G401.6 (cell line): ENCODE results near the gene ABCG2.

Experiments
- FAIRE-seq: peaks from 2 replicates; lab custom pipeline; 2012; peaks lifted over from hg19 to GRCh38; lab: Jason Lieb, UNC

ABCG2 gene

DNA sequence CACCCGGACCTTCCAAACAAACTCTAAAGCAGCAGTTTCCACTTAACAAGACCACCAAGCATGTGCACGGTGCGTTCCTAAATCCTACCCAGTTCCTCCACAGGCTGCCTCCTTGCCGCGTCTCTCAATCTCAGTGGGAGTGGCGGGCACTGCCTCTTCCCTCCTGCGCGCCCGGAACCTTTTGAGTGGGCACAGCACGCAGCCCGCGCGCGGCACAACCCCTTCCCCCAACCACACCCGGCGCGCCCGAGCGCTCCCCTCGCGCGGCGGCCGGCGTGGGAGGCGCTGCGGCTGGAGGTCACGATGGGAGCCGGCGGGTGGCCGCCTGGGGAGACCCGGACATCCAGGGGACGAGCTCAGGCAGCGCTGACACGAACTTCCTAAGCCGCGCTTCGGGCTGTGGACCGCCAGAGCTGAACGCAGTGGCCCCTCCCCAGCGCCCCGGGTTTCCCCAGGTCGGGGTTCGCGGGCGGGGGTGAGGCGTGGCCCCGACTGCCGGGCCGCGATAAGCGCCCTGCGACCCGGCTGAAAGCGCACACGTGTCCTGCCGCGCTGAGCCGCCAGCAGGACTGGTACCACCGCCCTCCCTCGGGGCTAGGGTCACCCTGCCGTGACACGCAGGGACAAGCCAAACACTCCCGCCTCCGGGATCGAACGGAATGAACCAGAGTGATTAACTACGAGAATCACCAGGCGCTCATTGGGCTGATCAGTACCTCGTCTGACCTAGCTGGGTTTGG lies at the start of gene ABCG2:
TSS of gene ABCG2 (minus strand) at position 151 of the 740 bp plus-strand sequence. CDS start 18,644 bp downstream, outside the sequence.
- no peak for FAIRE-seq

DNA sequence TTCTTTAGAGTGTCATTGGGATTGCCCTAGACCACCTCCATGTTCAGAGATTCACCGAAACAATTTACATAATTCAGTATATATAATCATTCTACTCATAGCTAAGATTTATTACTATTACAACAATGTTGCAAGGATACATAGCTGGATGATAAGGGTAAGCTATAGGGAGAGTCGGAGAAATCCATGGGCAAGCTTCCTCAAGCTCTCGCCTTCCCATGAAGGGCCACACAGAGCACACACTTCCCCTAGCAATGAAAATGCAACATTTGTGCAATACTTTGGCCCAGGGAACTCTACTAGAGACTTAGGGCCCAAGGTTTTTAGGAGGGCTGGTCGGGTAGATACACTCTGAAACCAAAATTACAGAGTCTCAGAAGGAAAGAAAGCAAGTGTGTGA lies 49.7 kb upstream of the ABCG2 start:
- FAIRE-seq = no peak

DNA sequence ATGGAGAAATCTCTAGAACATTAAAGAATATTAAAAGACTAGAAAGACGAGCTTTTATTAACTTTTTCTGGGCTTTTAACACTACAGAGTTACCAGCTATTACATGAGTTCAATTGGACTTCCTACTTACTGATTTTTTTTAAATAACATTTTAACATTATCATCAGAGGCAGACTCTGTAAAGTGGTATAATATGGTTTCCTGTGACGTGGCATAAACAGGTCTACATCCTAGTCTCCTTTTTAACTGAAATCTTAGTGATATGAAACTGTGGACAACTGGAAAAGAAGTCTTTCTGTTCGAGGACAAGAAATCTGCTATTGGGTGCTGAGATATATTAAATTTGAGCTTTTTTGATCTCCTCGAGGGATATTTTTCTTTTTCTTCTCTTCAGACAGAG lies 48.7 kb upstream of the ABCG2 start:
- FAIRE-seq = no peak

DNA sequence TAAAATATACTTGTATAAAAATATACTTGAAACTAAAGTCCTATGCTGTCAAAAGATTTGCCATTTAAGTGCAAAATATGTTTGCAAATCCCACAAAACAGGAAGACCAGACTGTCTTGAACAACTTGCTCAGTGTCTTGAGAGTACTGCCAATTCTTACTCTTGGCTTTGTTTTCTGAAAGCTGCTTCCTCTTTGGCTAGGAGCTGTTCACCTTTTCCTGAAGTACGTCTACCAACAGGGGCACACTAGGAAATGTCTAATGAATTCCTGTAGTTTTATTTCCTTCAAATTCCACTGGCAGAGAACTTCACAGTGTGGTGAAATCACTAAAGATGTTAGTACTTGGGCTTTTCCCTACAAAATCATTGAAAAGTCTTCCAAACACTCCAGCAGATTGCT lies 46.4 kb upstream of the ABCG2 start:
- no peak for FAIRE-seq

- no peak for FAIRE-seq
Measured at GRCh38 chr4:88202443-88202842, 44.0 kb upstream of the ABCG2 start.

DNA sequence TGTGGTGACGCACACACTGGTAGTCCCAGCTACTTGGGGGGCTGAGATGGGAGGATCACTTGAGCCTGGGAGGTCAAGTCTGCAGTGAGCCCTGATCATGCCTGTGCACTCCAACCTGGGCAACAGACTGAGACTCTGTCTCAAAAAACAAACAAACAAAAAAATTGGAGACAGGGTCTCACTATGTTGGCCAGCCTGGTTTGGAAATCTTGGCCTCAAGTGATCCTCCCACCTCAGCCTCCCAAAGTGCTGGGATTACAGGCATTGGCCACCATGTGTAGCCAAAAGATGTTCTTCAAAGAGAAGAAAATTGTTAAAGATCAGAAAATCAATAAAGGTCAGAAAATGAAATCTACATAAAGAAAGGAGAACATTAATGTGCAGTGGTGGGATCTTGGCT lies 41.7 kb upstream of the ABCG2 start:
- FAIRE-seq = no peak

DNA sequence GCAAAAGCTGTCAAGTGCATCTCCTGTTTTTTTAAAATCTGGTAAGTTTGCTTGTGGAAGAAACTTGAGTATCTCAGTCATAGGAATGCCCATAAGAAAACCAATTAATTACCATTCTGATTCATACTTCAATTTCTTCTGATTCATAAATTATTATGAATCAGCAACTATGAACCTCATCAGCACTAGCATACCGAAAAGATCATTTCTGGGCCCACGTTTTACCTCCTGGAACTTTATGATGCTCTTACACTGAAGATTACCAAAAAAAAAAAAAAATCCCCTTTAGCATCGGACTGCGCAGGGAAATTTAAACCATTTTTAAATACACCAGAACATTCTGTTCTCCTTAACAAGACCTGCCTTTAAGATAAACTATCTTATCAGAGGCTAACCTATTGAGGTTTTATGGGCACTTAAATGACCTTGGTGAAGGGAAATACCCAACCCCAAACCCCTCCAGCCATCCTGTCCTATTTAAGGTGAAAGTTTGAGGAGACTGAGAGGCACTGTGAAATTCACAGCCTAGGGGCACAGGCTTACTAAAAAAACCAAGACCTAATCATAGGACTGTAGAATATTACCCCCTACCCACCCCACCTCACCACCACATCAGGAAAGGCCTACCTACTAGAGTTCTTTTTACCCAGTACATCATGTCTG lies 38.2 kb upstream of the ABCG2 start:
- FAIRE-seq = no peak

- FAIRE-seq = no peak
Measured at GRCh38 chr4:88196013-88196365, 37.5 kb upstream of the ABCG2 start.

DNA sequence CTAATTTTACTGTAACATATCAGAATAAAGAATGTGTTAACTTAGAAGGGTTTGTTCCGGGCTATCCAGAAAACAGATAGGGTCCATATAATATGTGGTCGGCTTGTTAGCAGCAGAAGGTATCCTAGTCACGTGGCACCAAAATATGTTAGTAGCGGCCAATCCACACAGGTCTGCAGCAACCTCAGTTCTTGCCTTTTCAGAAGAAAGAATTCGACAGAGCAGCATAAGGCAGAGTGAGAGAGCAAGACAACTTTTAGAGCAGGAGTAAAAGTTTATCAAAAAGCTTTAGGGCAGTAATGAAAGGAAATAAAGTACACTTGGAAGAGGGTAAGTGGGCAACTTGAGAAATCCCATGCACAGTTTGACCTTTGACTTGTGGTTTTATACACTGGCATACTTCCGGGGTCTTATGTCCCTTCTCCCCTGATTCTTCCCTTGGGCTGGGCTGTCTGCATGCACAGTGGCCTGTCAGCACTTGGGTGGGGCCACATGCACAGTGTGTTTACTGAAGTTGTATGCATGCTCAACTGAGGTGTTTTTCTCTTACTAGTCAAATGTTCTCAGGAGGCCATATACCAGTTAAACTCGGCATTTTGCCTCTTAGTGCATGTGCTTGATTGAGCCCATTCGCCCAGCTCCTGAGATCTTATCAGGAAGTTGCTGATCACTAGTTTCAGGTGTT lies 37.0 kb upstream of the ABCG2 start:
- FAIRE-seq = no peak

DNA sequence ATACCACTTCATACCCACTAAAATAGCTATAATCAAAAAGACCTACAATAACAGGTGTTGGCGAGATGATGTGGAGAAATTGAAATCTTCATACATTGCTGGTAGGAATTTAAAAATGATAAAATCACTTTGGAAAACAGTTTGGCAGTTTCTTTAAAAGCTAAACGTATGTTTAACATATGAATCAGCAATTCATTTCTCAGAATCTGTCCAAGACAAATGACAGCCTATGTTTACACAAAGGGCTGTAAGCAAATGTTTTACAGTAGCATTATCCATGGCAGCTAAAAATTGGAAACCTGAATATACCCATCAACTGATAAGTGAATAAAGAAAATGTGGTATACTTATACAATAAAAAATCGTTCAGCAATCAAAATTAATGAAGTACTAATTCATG lies 33.0 kb upstream of the ABCG2 start:
- FAIRE-seq = no peak

DNA sequence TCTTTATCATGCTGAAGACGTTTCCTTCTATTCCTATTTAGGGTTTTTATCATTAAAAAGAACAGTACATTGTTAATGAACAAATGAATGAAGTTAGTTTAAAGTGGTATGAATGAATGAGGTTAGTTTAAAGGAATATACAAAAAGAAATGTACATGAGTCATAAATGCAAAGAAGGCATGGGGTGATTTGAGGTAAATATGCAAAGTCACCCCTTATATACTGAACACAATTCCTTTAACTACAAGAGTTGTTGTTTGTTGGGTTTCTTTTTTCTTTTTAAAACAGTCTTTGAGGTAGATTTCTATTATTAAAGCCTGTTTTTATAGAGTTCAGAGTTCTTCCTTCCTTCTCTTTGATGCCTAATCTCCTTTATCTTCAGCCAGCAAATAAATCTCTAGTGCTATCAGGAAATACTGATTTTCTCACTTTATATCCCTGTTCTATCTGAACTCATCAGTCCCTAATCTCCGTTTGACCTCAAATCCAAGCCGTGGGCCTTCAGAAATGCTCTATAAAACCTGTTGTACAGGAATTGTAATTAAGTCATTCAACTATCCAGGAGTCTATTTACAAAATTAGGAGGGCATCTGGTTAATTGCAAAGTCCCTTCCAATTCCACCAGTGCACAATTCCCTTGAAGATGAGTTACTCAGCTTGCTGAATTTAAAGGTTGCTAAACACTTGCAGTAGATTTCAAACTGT lies 31.6 kb upstream of the ABCG2 start:
- FAIRE-seq = no peak

- no peak for FAIRE-seq
Measured at GRCh38 chr4:88189418-88189738, 30.9 kb upstream of the ABCG2 start.

DNA sequence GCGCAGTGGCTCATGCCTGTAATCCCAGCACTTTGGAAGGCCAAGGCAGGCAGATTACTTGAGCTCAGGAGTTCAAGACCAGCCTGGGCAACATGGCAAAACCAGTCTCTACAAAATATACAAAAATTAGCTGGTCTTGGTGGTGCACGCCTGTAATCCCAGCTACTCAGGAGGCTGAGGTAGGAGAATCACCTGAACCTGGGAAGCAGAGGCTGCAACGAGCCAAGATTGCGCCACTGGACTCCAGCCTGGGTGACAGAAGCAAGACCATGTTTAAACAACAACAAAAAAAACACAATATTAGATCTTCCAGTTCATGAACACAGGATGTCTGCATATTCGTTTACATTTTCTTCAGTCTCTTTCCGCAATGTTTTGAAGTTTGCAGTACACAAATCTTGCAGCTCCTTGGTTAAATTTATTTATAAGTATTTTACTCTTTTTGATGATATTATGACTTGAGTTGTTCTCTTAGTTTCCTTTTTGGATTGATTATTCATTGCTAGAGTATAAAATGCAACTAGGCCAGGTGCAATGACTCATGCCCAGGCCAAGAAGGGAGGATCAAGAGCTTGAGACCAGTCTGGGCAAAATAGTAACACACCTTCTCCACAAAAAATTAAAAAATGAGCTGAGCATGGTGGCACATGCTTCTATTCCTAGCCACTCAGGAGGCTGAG lies 30.4 kb upstream of the ABCG2 start:
- no peak for FAIRE-seq

GRCh38 chr4:88187766-88188165 lies 29.3 kb upstream of the ABCG2 start:
- FAIRE-seq = no peak

- FAIRE-seq = no peak
Measured at GRCh38 chr4:88185906-88186305, 27.5 kb upstream of the ABCG2 start.

DNA sequence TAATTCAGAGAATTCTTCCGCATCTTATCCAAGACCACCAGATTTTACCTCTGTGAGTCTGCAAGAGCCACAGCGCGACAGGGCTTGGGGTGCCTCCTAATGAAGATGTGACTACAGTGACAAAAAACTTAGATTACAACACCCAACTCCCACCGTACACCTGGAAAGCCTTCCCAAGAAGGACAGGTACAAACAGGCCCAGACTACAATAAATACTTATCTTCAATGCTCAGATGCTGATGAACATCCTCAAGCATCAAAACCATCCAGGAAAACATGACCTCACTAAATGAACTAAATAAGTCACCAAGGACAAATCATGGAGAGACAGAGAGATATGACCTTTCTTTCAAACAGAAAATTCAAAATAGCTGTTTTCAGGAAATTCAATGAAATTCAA lies 20.8 kb upstream of the ABCG2 start:
- FAIRE-seq = no peak

GRCh38 chr4:88178626-88179231 lies 20.3 kb upstream of the ABCG2 start:
- FAIRE-seq = no peak

GRCh38 chr4:88177983-88178625 lies 19.7 kb upstream of the ABCG2 start:
- FAIRE-seq = no peak

DNA sequence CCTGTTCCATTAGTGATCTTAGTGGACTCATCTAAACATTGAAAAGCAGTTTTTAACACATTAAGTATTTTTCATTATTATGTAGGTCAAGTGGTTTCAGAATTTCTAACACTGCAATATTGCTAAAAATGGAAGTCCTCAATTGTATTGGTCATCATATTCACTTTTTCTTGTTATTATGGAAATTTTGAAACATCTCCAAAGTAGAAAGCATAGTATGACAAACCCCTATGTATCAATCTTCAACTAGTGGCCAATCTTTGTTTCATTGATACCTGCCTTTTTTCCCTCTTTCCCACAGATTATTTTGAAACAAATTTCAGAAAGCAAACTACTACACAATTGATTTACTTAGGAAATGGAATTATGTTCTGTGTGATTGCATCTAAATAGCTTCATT lies 14.5 kb upstream of the ABCG2 start:
- FAIRE-seq = no peak

GRCh38 chr4:88171206-88171605 lies 12.8 kb upstream of the ABCG2 start:
- no peak for FAIRE-seq

DNA sequence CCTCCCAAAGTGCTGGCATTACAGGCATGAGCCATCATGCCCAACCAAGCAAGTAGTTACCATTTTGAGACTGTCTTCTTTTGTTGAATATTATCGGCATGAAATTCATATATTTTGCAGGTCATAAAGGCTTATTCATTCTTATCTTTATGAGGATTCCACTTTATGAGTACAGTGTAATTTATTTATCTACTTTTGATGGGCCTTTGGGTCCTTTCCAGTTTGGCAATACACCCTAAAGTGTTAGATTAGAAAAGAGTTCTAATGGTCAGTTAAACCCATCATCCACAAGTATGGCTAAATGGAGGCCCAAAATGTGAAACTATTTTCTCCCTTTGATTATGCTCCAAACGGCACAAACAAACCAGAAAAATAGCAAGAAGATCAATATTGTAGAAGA lies 10.9 kb upstream of the ABCG2 start:
- FAIRE-seq = no peak

DNA sequence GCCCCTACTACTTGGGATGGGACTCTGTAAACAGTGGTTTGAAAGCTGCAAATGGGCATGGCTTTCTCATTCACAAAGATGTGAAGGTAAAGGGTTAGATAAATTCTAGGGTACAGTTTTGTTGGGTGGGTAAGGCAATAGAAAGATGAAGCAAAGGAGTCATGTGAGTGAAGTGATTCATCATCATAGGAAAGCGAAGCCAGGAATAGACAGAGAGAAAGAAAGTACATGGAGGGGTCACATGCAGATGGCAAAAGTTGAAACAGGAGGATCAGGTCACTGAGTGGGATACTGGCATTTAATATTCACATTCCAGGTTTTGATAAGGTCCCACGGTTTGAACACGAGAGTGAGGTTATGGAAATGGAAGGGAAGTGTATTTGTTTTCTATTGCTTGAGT lies 8.2 kb upstream of the ABCG2 start:
- FAIRE-seq = no peak
